ENCODE results near the gene DMP1. TPM values are rescaled to one million over a fixed set of nuclear protein-coding genes. Genes with fewer than 3 reads are reported as not detected.

Gene DMP1
- polyA plus RNA-seq, 1 experiment, result not detected

DNA sequence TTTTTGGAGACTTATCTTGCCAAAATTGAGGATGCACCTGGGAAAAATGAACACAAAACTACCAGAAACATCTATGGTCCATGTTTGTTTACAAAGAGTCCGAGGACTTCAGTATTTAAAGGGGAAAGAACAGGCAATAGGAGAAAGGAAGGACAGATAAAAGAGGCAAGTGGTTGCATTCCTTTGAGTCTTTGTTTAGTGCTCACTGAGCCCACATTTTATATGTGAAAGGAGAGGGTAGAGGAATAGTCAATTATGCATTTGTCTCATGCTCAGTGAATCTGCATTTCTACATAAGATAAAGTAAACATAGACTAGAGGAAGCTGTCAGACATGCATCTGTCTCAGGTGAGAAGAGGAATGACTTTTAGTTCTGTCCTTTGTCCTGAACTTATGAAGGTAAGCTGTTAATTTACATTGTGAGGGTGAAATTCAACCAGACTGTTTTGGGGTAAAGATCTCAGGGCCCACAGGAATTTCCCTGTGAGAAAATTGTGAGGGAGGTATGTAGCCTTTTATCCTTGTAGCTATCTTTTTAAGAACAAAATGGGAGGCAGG, 4.5 kb downstream of the DMP1 start:
- POLR2A ChIA-PET, result no interaction called here

GRCh38 chr4:87657525-87657924, 7.4 kb downstream of the DMP1 start:
- ChIA-PET POLR2A (no interaction called here), CTCF (no interaction called here)

More for the DNA sequence above, 4.5 kb downstream of the DMP1 start:
- TF ChIP-seq, protein P1, sequence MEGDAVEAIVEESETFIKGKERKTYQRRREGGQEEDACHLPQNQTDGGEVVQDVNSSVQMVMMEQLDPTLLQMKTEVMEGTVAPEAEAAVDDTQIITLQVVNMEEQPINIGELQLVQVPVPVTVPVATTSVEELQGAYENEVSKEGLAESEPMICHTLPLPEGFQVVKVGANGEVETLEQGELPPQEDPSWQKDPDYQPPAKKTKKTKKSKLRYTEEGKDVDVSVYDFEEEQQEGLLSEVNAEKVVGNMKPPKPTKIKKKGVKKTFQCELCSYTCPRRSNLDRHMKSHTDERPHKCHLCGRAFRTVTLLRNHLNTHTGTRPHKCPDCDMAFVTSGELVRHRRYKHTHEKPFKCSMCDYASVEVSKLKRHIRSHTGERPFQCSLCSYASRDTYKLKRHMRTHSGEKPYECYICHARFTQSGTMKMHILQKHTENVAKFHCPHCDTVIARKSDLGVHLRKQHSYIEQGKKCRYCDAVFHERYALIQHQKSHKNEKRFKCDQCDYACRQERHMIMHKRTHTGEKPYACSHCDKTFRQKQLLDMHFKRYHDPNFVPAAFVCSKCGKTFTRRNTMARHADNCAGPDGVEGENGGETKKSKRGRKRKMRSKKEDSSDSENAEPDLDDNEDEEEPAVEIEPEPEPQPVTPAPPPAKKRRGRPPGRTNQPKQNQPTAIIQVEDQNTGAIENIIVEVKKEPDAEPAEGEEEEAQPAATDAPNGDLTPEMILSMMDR (IDR thresholded peaks at IDR 0.05; ENCODE audit: insufficient read depth, low read depth, low read length), result no peak
- Histone ChIP-seq H3K36me3 (ENCODE audit: control insufficient read depth, insufficient read depth, low read length) (no peaks in the 10 kb centered on the region), H3K27me3 (ENCODE audit: control insufficient read depth, insufficient read depth, low read length) (no peaks in the 10 kb centered on the region), H3K4me3 (ENCODE audit: low read depth, low read length) (no peak overlapping the region)
- CTCF ChIA-PET, result no interaction called here
- DNase-seq (ENCODE audit: low read depth), result no peak

DNA sequence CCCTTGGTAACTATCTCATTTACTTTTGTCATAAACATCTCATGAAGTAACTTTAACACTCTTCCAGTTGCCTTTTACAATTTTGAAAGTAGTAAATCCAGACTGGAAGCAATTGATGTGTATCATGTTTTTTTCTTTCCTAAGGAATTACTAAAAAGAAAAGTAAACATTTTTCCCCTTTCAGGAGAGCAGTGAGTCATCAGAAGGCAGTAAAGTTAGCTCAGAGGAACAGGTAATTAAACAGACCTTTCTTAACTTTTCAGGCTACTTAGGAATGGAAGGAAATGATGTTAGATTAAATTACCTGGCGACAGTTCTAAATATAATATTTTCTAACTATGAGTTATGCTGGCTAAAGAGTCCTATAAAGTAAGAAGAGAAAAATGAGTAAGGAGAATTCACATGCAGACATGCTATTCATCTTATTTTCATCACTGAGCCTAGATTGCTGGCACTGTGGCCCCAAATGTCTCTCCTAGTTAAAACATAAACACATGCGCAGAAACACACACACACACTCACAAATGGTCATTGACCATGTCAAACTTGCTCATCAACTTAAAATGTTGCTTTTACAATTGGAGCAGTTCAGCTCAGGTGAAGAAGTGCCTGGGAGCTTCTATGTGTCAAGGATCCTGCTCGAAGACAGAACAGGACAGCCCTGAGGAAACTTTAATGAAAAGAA, 9.3 kb downstream of the DMP1 start:
- CTCF ChIA-PET, result interaction anchor here (1.1 kb wide), 1 partner anchor 14 kb away, joined by 3 read pairs; no protein-coding TSS in a partner anchor
- peak; percentile 10 for DNase-seq (ENCODE audit: low read depth)
- no peak overlapping the region for H3K4me3 ChIP-seq (ENCODE audit: low read depth, low read length)
- TF ChIP-seq, protein P1 (IDR thresholded peaks at IDR 0.05; ENCODE audit: insufficient read depth, low read depth, low read length), result no peak
- no peaks in the 10 kb centered on the region for H3K36me3 ChIP-seq (ENCODE audit: control insufficient read depth, insufficient read depth, low read length)
- POLR2A ChIA-PET, result no interaction called here
- H3K27me3 ChIP-seq (ENCODE audit: control insufficient read depth, insufficient read depth, low read length), result peaks cover 3% of the 10 kb centered on the region; the same call in 1 of the 2 replicates

More at GRCh38 chr4:87657525-87657924, 7.4 kb downstream of the DMP1 start:
- Histone ChIP-seq H3K4me3 (ENCODE audit: low read depth, low read length) (no peak overlapping the region), H3K36me3 (ENCODE audit: control insufficient read depth, insufficient read depth, low read length) (no peaks in the 10 kb centered on the region), H3K27me3 (ENCODE audit: control insufficient read depth, insufficient read depth, low read length) (no peaks in the 10 kb centered on the region; the same call in 1 of the 2 replicates)
- DNase-seq (ENCODE audit: low read depth), result no peak
- TF ChIP-seq, protein P1 (IDR thresholded peaks at IDR 0.05; ENCODE audit: insufficient read depth, low read depth, low read length), result no peak

GRCh38 chr4:87662871-87663270, 12.8 kb downstream of the DMP1 start:
- POLR2A ChIA-PET, result no interaction called here
- H3K36me3 ChIP-seq (ENCODE audit: control insufficient read depth, insufficient read depth, low read length), result no peaks in the 10 kb centered on the region
- H3K4me3 ChIP-seq (ENCODE audit: low read depth, low read length), result no peak overlapping the region
- TF ChIP-seq, protein P1 (IDR thresholded peaks at IDR 0.05; ENCODE audit: insufficient read depth, low read depth, low read length), result no peak
- no peak for DNase-seq (ENCODE audit: low read depth)
- CTCF ChIA-PET, result interaction anchor here (1.1 kb wide), 1 partner anchor 15 kb away, joined by 3 read pairs; no protein-coding TSS in a partner anchor
- peaks cover 3% of the 10 kb centered on the region; the same call in 1 of the 2 replicates for H3K27me3 ChIP-seq (ENCODE audit: control insufficient read depth, insufficient read depth, low read length)

DNA sequence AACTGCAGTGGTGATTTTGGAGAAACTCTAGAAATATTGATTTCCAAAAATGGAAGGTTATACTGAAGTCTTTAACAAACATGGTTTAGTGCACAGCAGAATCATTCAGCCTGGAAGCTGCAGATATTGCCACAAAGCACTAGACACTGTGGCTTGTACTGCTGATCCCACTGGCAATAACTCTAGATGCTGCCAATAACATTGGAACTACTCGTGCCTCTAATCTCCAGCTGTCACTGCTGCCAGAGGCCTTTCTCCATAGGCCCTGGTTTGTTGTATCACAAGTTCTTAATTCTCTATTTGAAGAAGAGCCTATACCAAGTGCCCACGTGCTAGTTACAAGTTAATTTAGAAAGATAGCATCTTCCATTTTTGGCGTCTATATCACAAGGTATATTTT, 19.3 kb downstream of the DMP1 start:
- Histone ChIP-seq H3K27me3 (ENCODE audit: control insufficient read depth, insufficient read depth, low read length) (no peaks in the 10 kb centered on the region), H3K4me3 (ENCODE audit: low read depth, low read length) (no peak overlapping the region), H3K36me3 (ENCODE audit: control insufficient read depth, insufficient read depth, low read length) (no peaks in the 10 kb centered on the region)
- DNase-seq (ENCODE audit: low read depth), result no peak
- TF ChIP-seq, protein P1 (IDR thresholded peaks at IDR 0.05; ENCODE audit: insufficient read depth, low read depth, low read length), result no peak
- ChIA-PET CTCF (interaction anchor here (0.7 kb wide), 1 partner anchor 846 kb away, joined by 3 read pairs; no protein-coding TSS in a partner anchor), POLR2A (no interaction called here)

Data from BJ (cell line).